Measurements from ENCODE around the gene GCDH. TPM values are rescaled to one million over a fixed set of nuclear protein-coding genes. Genes with fewer than 3 reads are reported as not detected.

Gene GCDH
- total RNA-seq, 4 donors from 2014 or later = 28.5 to 33.0 (median 31.9) TPM

- Histone ChIP-seq H3K27ac (no peak overlapping the region), H3K36me3 (peaks cover 19% of the 10 kb centered on the region), H3K4me3 (no peak overlapping the region), H3K27me3 (no peaks in the 10 kb centered on the region), H3K9me3 (no peaks in the 10 kb centered on the region), H3K4me1 (peaks cover 55% of the 10 kb centered on the region)
- WGBS = 61% methylated on average over 7 of the region's 7 CpGs
- no peak for DNase-seq (ENCODE audit: low spot score in 2 of 2)
- TF ChIP-seq CTCF (IDR thresholded peaks at IDR 0.05) (no peak), POLR2AphosphoS5 (IDR thresholded peaks at IDR 0.05) (no peak), POLR2A (IDR thresholded peaks at IDR 0.05) (no peak), EP300 (IDR thresholded peaks at IDR 0.05) (no peak)
These were observed 45.6 kb downstream of the GCDH start for GRCh38 chr19:12936582-12936981.

DNA sequence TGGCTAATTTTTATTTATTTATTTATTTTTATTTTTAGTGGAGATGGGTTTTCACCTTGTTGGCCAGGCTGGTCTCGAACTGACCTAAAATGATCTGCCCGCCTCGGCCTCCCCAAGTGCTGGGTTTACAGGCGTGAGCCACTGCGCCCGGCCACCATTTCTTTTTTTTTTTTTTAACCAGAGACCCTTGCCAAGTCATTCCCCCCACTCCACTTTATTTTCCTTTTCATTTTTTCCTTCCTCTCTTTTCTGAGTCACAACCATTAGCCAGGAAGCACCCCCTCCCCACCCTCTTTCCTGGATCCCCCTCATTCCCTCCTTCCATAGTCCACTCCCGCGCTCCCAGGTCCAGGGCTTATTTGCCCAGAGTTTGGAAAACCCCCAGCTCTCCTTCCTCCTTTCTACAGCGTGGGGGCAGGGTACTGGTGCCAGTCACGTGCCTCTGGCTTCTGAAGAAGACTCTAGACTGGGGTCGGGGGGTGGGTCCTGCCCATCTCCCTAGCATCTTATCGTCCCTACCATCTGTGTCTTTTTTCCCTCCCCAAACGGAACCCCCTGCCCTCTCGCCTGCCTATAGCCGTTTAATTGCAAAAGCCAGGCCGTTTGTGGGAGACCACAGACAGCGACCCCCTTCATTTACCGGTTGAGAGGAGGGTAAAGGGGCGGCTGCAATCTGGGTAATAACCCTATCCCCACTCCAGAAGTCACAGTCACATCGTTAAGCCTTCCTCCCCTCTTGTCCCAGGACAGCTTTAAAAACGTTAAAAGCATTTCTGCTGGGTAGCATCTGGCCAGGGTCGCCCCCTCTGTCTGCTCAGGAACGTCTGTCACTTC is 46.4 kb downstream of the GCDH start:
- Histone ChIP-seq H3K9me3 (no peaks in the 10 kb centered on the region), H3K27me3 (no peaks in the 10 kb centered on the region), H3K36me3 (peaks cover 26% of the 10 kb centered on the region), H3K4me3 (peak overlapping the region; percentile 99), H3K27ac (no peak overlapping the region), H3K4me1 (peaks cover 54% of the 10 kb centered on the region)
- TF ChIP-seq POLR2A (IDR thresholded peaks at IDR 0.05) = no peak
- TF ChIP-seq EP300 (IDR thresholded peaks at IDR 0.05) = no peak
- no peak for TF ChIP-seq CTCF (IDR thresholded peaks at IDR 0.05)
- no peak for TF ChIP-seq POLR2AphosphoS5 (IDR thresholded peaks at IDR 0.05)
- no peak for DNase-seq (ENCODE audit: low spot score in 2 of 2)
- 28% methylated on average over 23 of the region's 23 CpGs for WGBS

- TF ChIP-seq EP300 (IDR thresholded peaks at IDR 0.05) (no peak), POLR2AphosphoS5 (IDR thresholded peaks at IDR 0.05) (peak; percentile 55 to 97 (median 90)), CTCF (IDR thresholded peaks at IDR 0.05) (no peak), POLR2A (IDR thresholded peaks at IDR 0.05) (peak; percentile 97 to 98)
- no peaks in the 10 kb centered on the region for H3K27me3 ChIP-seq
- DNase-seq (ENCODE audit: low spot score in 2 of 2) = peak; percentile 100
- peaks cover 33% of the 10 kb centered on the region for H3K36me3 ChIP-seq
- H3K9me3 ChIP-seq = no peaks in the 10 kb centered on the region
- peak within 1 kb of the TSS; percentile 99 for H3K4me3 ChIP-seq
- WGBS = 1% methylated on average over 48 of the region's 63 CpGs
- H3K4me1 ChIP-seq = peaks cover 50% of the 10 kb centered on the region
- H3K27ac ChIP-seq = peak within 1 kb of the TSS; percentile 91
These were observed 47.2 kb downstream of the GCDH start, which contains the start of gene CALR for GRCh38 chr19:12937927-12938778. TSS of gene CALR (plus strand) at chr19:12938609. CDS start at chr19:12938680, 71 bp downstream.

DNA sequence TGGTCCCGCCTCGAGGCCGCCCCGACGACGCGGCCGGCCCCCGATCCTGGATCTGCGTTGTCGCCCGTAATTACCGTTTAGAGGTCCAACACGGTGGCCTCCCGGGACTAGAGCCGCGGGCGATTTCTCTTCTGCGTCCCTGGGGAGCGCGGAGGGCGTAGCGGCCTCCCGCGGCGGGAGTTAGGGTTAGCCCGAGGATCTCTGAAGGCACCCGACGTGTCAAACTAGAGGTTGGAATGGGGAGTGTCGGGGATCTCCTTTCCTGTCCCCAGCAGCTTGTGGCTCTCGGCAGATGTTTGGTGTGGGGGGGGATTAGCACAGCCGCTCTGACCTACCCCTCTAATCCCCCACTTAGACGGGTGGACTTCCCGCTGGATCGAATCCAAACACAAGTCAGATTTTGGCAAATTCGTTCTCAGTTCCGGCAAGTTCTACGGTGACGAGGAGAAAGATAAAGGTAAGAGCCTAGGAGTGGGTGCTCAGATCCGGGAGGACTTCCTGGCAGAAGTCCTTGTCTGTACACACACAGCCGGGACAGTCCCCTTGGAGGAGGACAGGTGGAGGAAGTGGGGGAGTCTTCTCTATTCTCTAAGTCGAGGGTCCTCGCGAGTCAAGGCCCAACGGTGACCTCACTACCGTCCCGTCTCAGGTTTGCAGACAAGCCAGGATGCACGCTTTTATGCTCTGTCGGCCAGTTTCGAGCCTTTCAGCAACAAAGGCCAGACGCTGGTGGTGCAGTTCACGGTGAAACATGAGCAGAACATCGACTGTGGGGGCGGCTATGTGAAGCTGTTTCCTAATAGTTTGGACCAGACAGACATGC is 48.0 kb downstream of the GCDH start:
- TF ChIP-seq EP300 (IDR thresholded peaks at IDR 0.05) (no peak), CTCF (IDR thresholded peaks at IDR 0.05) (peak in 1 of 2 donors; percentile 20), POLR2A (IDR thresholded peaks at IDR 0.05) (no peak), POLR2AphosphoS5 (IDR thresholded peaks at IDR 0.05) (no peak)
- no peaks in the 10 kb centered on the region for H3K9me3 ChIP-seq
- WGBS = 1% methylated on average over 49 of the region's 54 CpGs

More for the DNA sequence above, 48.0 kb downstream of the GCDH start:
- H3K27ac ChIP-seq = peak overlapping the region; percentile 91
- peaks cover 42% of the 10 kb centered on the region for H3K36me3 ChIP-seq
- H3K4me3 ChIP-seq = peak overlapping the region; percentile 99
- no peak for DNase-seq (ENCODE audit: low spot score in 2 of 2)
- H3K27me3 ChIP-seq = no peaks in the 10 kb centered on the region
- H3K4me1 ChIP-seq = peaks cover 51% of the 10 kb centered on the region
